ENCODE results near the gene IRGQ.
"Not testable (repeated sequence)": the region's sequence is repeated elsewhere in the genome, so short reads cannot be mapped to it uniquely, and the experiment has no call there.

Gene IRGQ

GRCh38 chr19:43625918-43626579 lies 30.1 kb upstream of the IRGQ start:
- DNase-seq (ENCODE audit: insufficient read length, low spot score) (no peak), FAIRE-seq (no peak)

GRCh38 chr19:43624933-43625332 lies 29.0 kb upstream of the IRGQ start:
- FAIRE-seq (no peak), DNase-seq (ENCODE audit: insufficient read length, low spot score) (peak; percentile 59)

- FAIRE-seq (no peak), DNase-seq (ENCODE audit: insufficient read length, low spot score) (no peak)
Observed at GRCh38 chr19:43623889-43624670, 28.1 kb upstream of the IRGQ start.

GRCh38 chr19:43622956-43623355 lies 27.0 kb upstream of the IRGQ start:
- no peak for FAIRE-seq
- no peak for DNase-seq (ENCODE audit: insufficient read length, low spot score)

- no peak for FAIRE-seq
- DNase-seq (ENCODE audit: insufficient read length, low spot score) = no peak
Observed at GRCh38 chr19:43622070-43622469, 26.1 kb upstream of the IRGQ start.

GRCh38 chr19:43620061-43621001 lies 24.4 kb upstream of the IRGQ start:
- DNase-seq (ENCODE audit: insufficient read length, low spot score) (no peak), FAIRE-seq (peak; percentile 14)

GRCh38 chr19:43619262-43620060 lies 23.5 kb upstream of the IRGQ start, which contains the start of gene ZNF428:
Gene ZNF428, minus strand, starts transcription at chr19:43619629. Its CDS starts 5,325 bp downstream, at chr19:43614304.
- peak; percentile 96 for FAIRE-seq

GRCh38 chr19:43618921-43619261 lies 23.0 kb upstream of the IRGQ start:
- DNase-seq (ENCODE audit: insufficient read length, low spot score) = peak; percentile 58
- no peak for FAIRE-seq

More at GRCh38 chr19:43619262-43620060, 23.5 kb upstream of the IRGQ start, which contains the start of gene ZNF428:
- peak; percentile 93 for DNase-seq (ENCODE audit: insufficient read length, low spot score)

GRCh38 chr19:43616954-43617353 lies 21.0 kb upstream of the IRGQ start:
- FAIRE-seq = no peak
- no peak for DNase-seq (ENCODE audit: insufficient read length, low spot score)

GRCh38 chr19:43616306-43616705 lies 20.4 kb upstream of the IRGQ start:
- DNase-seq (ENCODE audit: insufficient read length, low spot score) (no peak), FAIRE-seq (no peak)

GRCh38 chr19:43612374-43612773 lies 16.4 kb upstream of the IRGQ start:
- FAIRE-seq (no peak), DNase-seq (ENCODE audit: insufficient read length, low spot score) (no peak)

GRCh38 chr19:43611788-43612187 lies 15.9 kb upstream of the IRGQ start, which contains the start of gene SRRM5:
Gene SRRM5, plus strand, starts transcription at chr19:43612088. Its CDS starts 34 bp downstream, at chr19:43612122.
- DNase-seq (ENCODE audit: insufficient read length, low spot score) = no peak
- no peak for FAIRE-seq

GRCh38 chr19:43610493-43610892 lies 14.6 kb upstream of the IRGQ start:
- FAIRE-seq = no peak

GRCh38 chr19:43609872-43610271 lies 13.9 kb upstream of the IRGQ start:
- no peak for FAIRE-seq

More at GRCh38 chr19:43610493-43610892, 14.6 kb upstream of the IRGQ start:
- no peak for DNase-seq (ENCODE audit: insufficient read length, low spot score)

GRCh38 chr19:43607238-43608205 lies 11.6 kb upstream of the IRGQ start:
- FAIRE-seq (no peak), DNase-seq (ENCODE audit: insufficient read length, low spot score) (no peak)

More at GRCh38 chr19:43609872-43610271, 13.9 kb upstream of the IRGQ start:
- no peak for DNase-seq (ENCODE audit: insufficient read length, low spot score)

- FAIRE-seq = no peak
Observed at GRCh38 chr19:43606569-43607229, 10.8 kb upstream of the IRGQ start.

GRCh38 chr19:43605875-43606568 lies 10.1 kb upstream of the IRGQ start:
- DNase-seq (ENCODE audit: insufficient read length, low spot score) (no peak), FAIRE-seq (no peak)

More at GRCh38 chr19:43606569-43607229, 10.8 kb upstream of the IRGQ start:
- no peak for DNase-seq (ENCODE audit: insufficient read length, low spot score)

GRCh38 chr19:43600326-43600725 lies 4.4 kb upstream of the IRGQ start:
- not testable (repeated sequence) for FAIRE-seq; DNase-seq (ENCODE audit: insufficient read length, low spot score)
